HL-60 (cell line): ENCODE results near the gene TSPO.

ENCODE experiments used
- GABPA ChIP-seq: IDR thresholded peaks from 2 replicates; pipeline ENCODE4 v1.6.1; 2012; ENCODE audit warnings: low read depth
- TF ChIP-seq, protein P1 (sequence below): IDR thresholded peaks from one replicate; pipeline ENCODE4 v1.5.1; 2011; ENCODE audit warnings: low read length, control low read depth, inconsistent platforms; ENCODE audit not compliant: insufficient read depth

DNA sequence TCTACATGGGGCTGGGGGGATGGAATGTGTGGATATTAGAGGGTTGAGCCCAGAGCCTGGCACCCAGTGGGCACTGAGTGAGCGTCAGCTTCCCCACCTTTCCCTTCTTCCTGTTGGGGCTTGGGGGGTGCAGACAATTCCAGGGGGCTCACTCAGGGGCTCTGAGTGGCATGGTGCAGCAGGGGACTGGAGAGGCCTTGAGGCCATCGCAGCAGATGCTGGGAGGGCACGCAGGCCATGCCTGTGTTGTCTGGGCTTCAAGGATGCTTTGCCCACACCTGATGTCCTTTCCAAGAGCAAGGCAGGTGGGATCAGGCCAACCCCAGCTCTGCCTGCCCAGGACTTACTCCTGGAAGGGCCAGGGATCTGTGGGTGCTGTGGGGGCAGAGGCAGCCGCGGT, 46.8 kb downstream of the TSPO start:
- TF ChIP-seq, protein P1, sequence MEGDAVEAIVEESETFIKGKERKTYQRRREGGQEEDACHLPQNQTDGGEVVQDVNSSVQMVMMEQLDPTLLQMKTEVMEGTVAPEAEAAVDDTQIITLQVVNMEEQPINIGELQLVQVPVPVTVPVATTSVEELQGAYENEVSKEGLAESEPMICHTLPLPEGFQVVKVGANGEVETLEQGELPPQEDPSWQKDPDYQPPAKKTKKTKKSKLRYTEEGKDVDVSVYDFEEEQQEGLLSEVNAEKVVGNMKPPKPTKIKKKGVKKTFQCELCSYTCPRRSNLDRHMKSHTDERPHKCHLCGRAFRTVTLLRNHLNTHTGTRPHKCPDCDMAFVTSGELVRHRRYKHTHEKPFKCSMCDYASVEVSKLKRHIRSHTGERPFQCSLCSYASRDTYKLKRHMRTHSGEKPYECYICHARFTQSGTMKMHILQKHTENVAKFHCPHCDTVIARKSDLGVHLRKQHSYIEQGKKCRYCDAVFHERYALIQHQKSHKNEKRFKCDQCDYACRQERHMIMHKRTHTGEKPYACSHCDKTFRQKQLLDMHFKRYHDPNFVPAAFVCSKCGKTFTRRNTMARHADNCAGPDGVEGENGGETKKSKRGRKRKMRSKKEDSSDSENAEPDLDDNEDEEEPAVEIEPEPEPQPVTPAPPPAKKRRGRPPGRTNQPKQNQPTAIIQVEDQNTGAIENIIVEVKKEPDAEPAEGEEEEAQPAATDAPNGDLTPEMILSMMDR: no peak
- no peak for TF ChIP-seq GABPA
